Measurements from ENCODE around the gene EEF1AKMT3. TPM values are rescaled to one million over a fixed set of nuclear protein-coding genes. Genes with fewer than 3 reads are reported as not detected.

Gene EEF1AKMT3
- total RNA-seq, 1 experiment from 2014 or later = 100 TPM

- no peaks in the 10 kb centered on the region for H3K27me3 ChIP-seq
- no peaks in the 10 kb centered on the region; the same call in 1 of the 2 replicates for H3K4me1 ChIP-seq
- H3K36me3 ChIP-seq = peaks cover 66% of the 10 kb centered on the region
- no peak overlapping the region for H3K4me3 ChIP-seq
- H3K9me3 ChIP-seq (replicated peaks) = no peaks in the 10 kb centered on the region
- DNase-seq = peak in 1 of 2 experiments; percentile 64
- H3K27ac ChIP-seq = no peak overlapping the region
These were observed 56.8 kb downstream of the EEF1AKMT3 start for GRCh38 chr12:57829025-57829777.

DNA sequence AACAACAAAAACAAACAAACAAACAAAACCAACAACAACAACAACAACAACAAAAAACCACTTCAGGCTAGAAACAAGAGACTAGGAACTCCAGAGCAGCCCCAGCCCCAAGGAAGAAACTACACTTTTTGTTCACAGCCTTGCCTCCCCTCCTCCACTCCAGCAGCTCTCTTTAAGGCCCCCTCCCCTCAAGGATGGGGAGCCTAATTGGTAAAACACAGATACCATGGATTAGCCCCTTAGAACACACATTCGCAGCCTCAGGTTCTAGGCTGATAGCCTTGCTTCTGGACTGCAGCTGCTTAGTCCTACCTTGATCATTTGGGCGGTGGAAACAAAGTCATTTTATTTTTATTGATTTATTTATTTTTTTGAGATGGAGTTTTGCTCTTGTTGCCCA, 58.0 kb downstream of the EEF1AKMT3 start:
- Histone ChIP-seq H3K27me3 (no peaks in the 10 kb centered on the region), H3K4me1 (no peaks in the 10 kb centered on the region; the same call in 1 of the 2 replicates), H3K9me3 (replicated peaks) (no peaks in the 10 kb centered on the region), H3K27ac (no peak overlapping the region), H3K4me3 (no peak overlapping the region), H3K36me3 (peaks cover 54% of the 10 kb centered on the region)
- DNase-seq = peak in 1 of 2 experiments; percentile 66

Other genes with a start within 250 kb of the EEF1AKMT3 start
- gene MBD6, start 249.8 kb upstream of the EEF1AKMT3 start, total RNA-seq (2014; rRNA removed; shearing (Covaris generic)) = 60.0 and 60.1 TPM in 2 replicates
- 63.5 and 83.3 TPM in 2 replicates for gene DCTN2, start 225.4 kb upstream of the EEF1AKMT3 start, total RNA-seq (2014; rRNA removed; shearing (Covaris generic))
- gene KIF5A, start 222.6 kb upstream of the EEF1AKMT3 start, total RNA-seq (2014; rRNA removed; shearing (Covaris generic)) = 0.41 and 0.47 TPM in 2 replicates
- gene PIP4K2C, start 181.4 kb upstream of the EEF1AKMT3 start, total RNA-seq (2014; rRNA removed; shearing (Covaris generic)) = 170 and 171 TPM in 2 replicates
- gene DTX3, start 167.8 kb upstream of the EEF1AKMT3 start, total RNA-seq (2014; rRNA removed; shearing (Covaris generic)) = 157 and 192 TPM in 2 replicates
- gene ARHGEF25, start 161.2 kb upstream of the EEF1AKMT3 start, total RNA-seq (2014; rRNA removed; shearing (Covaris generic)) = 234 and 262 TPM in 2 replicates
- 82.7 and 104 TPM in 2 replicates for gene B4GALNT1, start 139.4 kb upstream of the EEF1AKMT3 start, total RNA-seq (2014; rRNA removed; shearing (Covaris generic))
- 1,587 and 1,701 TPM in 2 replicates for gene OS9, start 78.5 kb upstream of the EEF1AKMT3 start, total RNA-seq (2014; rRNA removed; shearing (Covaris generic))
- gene AGAP2, start 33.9 kb upstream of the EEF1AKMT3 start, total RNA-seq (2014; rRNA removed; shearing (Covaris generic)) = 38.6 and 39.7 TPM in 2 replicates
- 292 and 318 TPM in 2 replicates for gene TSPAN31, start 27.6 kb upstream of the EEF1AKMT3 start, total RNA-seq (2014; rRNA removed; shearing (Covaris generic))
- 5,376 and 5,685 TPM in 2 replicates for gene CDK4, start 20.3 kb upstream of the EEF1AKMT3 start, total RNA-seq (2014; rRNA removed; shearing (Covaris generic))
- gene MARCHF9, start 17.5 kb upstream of the EEF1AKMT3 start, total RNA-seq (2014; rRNA removed; shearing (Covaris generic)) = 136 and 147 TPM in 2 replicates
- 72.6 and 97.4 TPM in 2 replicates for gene CYP27B1, start 5.5 kb upstream of the EEF1AKMT3 start, total RNA-seq (2014; rRNA removed; shearing (Covaris generic))
- gene METTL1, start 509 bp upstream of the EEF1AKMT3 start, total RNA-seq (2014; rRNA removed; shearing (Covaris generic)) = 316 and 341 TPM in 2 replicates
- 440 and 505 TPM in 2 replicates for gene TSFM, start 10.2 kb downstream of the EEF1AKMT3 start, total RNA-seq (2014; rRNA removed; shearing (Covaris generic))
- gene AVIL, start 46.1 kb downstream of the EEF1AKMT3 start, total RNA-seq (2014; rRNA removed; shearing (Covaris generic)) = 107 and 111 TPM in 2 replicates
- 803 and 887 TPM in 2 replicates for gene CTDSP2, start 74.1 kb downstream of the EEF1AKMT3 start, total RNA-seq (2014; rRNA removed; shearing (Covaris generic))
- 223 and 224 TPM in 2 replicates for gene ATP23, start 169.0 kb downstream of the EEF1AKMT3 start, total RNA-seq (2014; rRNA removed; shearing (Covaris generic))

Data from SJCRH30 (cell line).